HCT116 (cell line): ENCODE data around the gene ZDHHC14. TPM values are rescaled to one million over a fixed set of nuclear protein-coding genes. Genes with fewer than 3 reads are reported as not detected.

Experiments used
- ATAC-seq: fragments of 200-7000 bp; cut with Tn5 transposase; 2 replicates; pipeline ENCODE4 v1.9.1; 2020; ENCODE audit warnings: mild to moderate bottlenecking, moderate library complexity
- BruUV-seq: library from RNA; stranded (reverse); fragments of 400-500 nt; replicated peaks from 2 replicates; lab custom pipeline; 2021; lab: Mats Ljungman, UMichigan
- CTCF ChIA-PET: fragments of 300-600 bp; sonication (Branson Sonifier 250); formaldehyde crosslinking; loops from one replicate; lab custom pipeline; 2021; ENCODE audit warnings: antibody characterized with exemption; lab: Charles Lee
- POLR2A ChIA-PET: fragments of 300-600, 350-600 bp; sonication (Branson Sonifier 250); formaldehyde crosslinking; loops from one replicate; lab custom pipeline; 2021; ENCODE audit warnings: antibody characterized with exemption; lab: Charles Lee
- RAD21 ChIA-PET, 2 experiments: fragments of 300-600 bp; sonication (Branson Sonifier 250); formaldehyde crosslinking; loops; one replicate each; lab custom pipeline; 2023; ENCODE audit warnings: low total read pairs in 2 of 2; ENCODE audit not compliant: uncharacterized antibody in 2 of 2, unreplicated experiment in 2 of 2, low non-redundant PET in 1 of 2; lab: Charles Lee
- DNase-seq: peaks from one replicate; pipeline ENCODE4 v3.0.0-alpha.2; 2010; ENCODE audit warnings: low read depth, low spot score
- H2AFZ ChIP-seq: fragments of 200-600 bp; shearing (Covaris generic), sonication (generic); 2 replicates; pipeline ENCODE4 v1.6.1; 2017; ENCODE audit warnings: low read depth, mixed run types, mixed read lengths, antibody characterized with exemption, low read length; ENCODE audit not compliant: poor library complexity, severe bottlenecking
- H3K27ac ChIP-seq: 2 replicates; pipeline ENCODE4 v1.5.1; 2012; ENCODE audit warnings: low read depth, low read length
- H3K27me3 ChIP-seq: fragments of 200-600 bp; sonication (generic); 2 replicates; pipeline ENCODE4 v1.6.1; 2016; ENCODE audit warnings: mixed run types, low read length, mixed read lengths; ENCODE audit not compliant: insufficient read depth
- H3K36me3 ChIP-seq, 2 experiments: fragments of 200-500 bp in 1 of 2; fragments of 200-600 bp in 1 of 2; sonication (Bioruptor generic) in 1 of 2; sonication (generic) in 1 of 2; 2 replicates each; pipeline versions ENCODE4 v1.5.1 to v1.6.1; 2014 to 2016; ENCODE audit warnings: low read length in 2 of 2, inconsistent platforms in 1 of 2, mixed read lengths in 1 of 2, mixed run types in 1 of 2; ENCODE audit not compliant: insufficient read depth in 2 of 2, control insufficient read depth in 1 of 2
- H3K4me1 ChIP-seq, 2 experiments: fragments of 200-600 bp in 1 of 2; sonication (generic) in 1 of 2; 2 replicates each; pipeline versions ENCODE4 v1.5.1 to v1.6.1; 2012 to 2017; ENCODE audit warnings: low read length in 2 of 2, inconsistent platforms in 1 of 2, mild to moderate bottlenecking in 1 of 2, mixed read lengths in 1 of 2, mixed run types in 1 of 2, moderate library complexity in 1 of 2; ENCODE audit not compliant: insufficient read depth in 2 of 2, control insufficient read depth in 1 of 2
- H3K4me2 ChIP-seq: fragments of 200-600 bp; sonication (generic); 2 replicates; pipeline ENCODE4 v1.6.1; 2017; ENCODE audit warnings: mixed run types, low read length, mixed read lengths
- H3K4me3 ChIP-seq, 2 experiments: fragments of 200-600 bp in 1 of 2; sonication (generic) in 1 of 2; replicated peaks in 1 of 2; 2 replicates each; pipeline ENCODE4 v1.5.1; 2011 to 2016; ENCODE audit warnings: low read length in 2 of 2, control low read depth in 1 of 2, low read depth in 1 of 2, mild to moderate bottlenecking in 1 of 2, mixed read lengths in 1 of 2, mixed run types in 1 of 2
- H3K79me2 ChIP-seq: fragments of 200-600 bp; sonication (generic); 2 replicates; pipeline ENCODE4 v1.6.1; 2017; ENCODE audit warnings: mild to moderate bottlenecking, mixed run types, low read length, moderate library complexity, mixed read lengths; ENCODE audit not compliant: insufficient read depth
- H3K9ac ChIP-seq: fragments of 200-600 bp; sonication (generic); 2 replicates; pipeline ENCODE4 v1.6.1; 2016; ENCODE audit warnings: low read length, mixed read lengths
- H3K9me2 ChIP-seq: fragments of 200-600 bp; sonication (generic), shearing (Covaris generic); 2 replicates; pipeline ENCODE4 v1.6.1; 2017; ENCODE audit warnings: mixed run types, mild to moderate bottlenecking, moderate library complexity; ENCODE audit not compliant: insufficient read depth
- H3K9me3 ChIP-seq, 2 experiments: fragments of 200-500 bp in 1 of 2; fragments of 200-600 bp in 1 of 2; sonication (Bioruptor generic) in 1 of 2; sonication (generic) in 1 of 2; 2 replicates each; pipeline ENCODE4 v1.6.1; 2014 to 2017; ENCODE audit warnings: low read length in 2 of 2, mixed read lengths in 2 of 2, inconsistent platforms in 1 of 2, low read depth in 1 of 2, mild to moderate bottlenecking in 1 of 2, mixed run types in 1 of 2, moderate library complexity in 1 of 2; ENCODE audit not compliant: control insufficient read depth in 1 of 2, insufficient read depth in 1 of 2
- H4K20me1 ChIP-seq: fragments of 200-600 bp; sonication (generic), shearing (Covaris generic); 2 replicates; pipeline ENCODE4 v1.6.1; 2017; ENCODE audit warnings: mixed run types, mild to moderate bottlenecking, moderate library complexity; ENCODE audit not compliant: insufficient read depth
- CBX3 ChIP-seq: IDR thresholded peaks from 2 replicates; pipeline ENCODE4 v1.6.1; 2012; ENCODE audit warnings: low read depth
- CEBPB ChIP-seq: IDR thresholded peaks from 2 replicates; pipeline ENCODE4 v1.6.1; 2012; ENCODE audit warnings: low read depth
- CTCF ChIP-seq, 3 experiments: fragments of 200-600 bp in 1 of 3; sonication (generic) in 1 of 3; IDR thresholded peaks in 2 of 3; conservative IDR thresholded peaks in 1 of 3; 2 replicates each; pipeline ENCODE4 v1.5.1; 2012 to 2017; ENCODE audit warnings: low read depth in 2 of 3, low read length in 2 of 3, antibody characterized with exemption in 1 of 3, borderline replicate concordance in 1 of 3, control low read depth in 1 of 3, mild to moderate bottlenecking in 1 of 3, mixed read lengths in 1 of 3, mixed run types in 1 of 3, moderate library complexity in 1 of 3; ENCODE audit not compliant: insufficient read depth in 1 of 3
- EGR1 ChIP-seq: IDR thresholded peaks from 2 replicates; pipeline ENCODE4 v1.6.1; 2012; ENCODE audit warnings: low read depth
- EZH2 ChIP-seq: fragments of 200-600 bp; sonication (generic); IDR thresholded peaks from 2 replicates; pipeline ENCODE4 v1.6.1; 2017; ENCODE audit warnings: antibody characterized with exemption, mixed run types
- POLR2AphosphoS5 ChIP-seq: IDR thresholded peaks from 2 replicates; pipeline ENCODE4 v1.6.1; 2011; ENCODE audit warnings: mild to moderate bottlenecking, low read depth, low read length, moderate library complexity
- REST ChIP-seq: IDR thresholded peaks from 2 replicates; pipeline ENCODE4 v1.6.1; 2012; ENCODE audit warnings: low read depth
- SP1 ChIP-seq: IDR thresholded peaks from 2 replicates; pipeline ENCODE4 v1.6.1; 2012; ENCODE audit warnings: low read depth
- ZBTB33 ChIP-seq: IDR thresholded peaks from 2 replicates; pipeline ENCODE4 v1.6.1; 2011; ENCODE audit warnings: mild to moderate bottlenecking, low read length, moderate library complexity; ENCODE audit not compliant: insufficient replicate concordance; ENCODE audit errors: extremely low read depth
- ZFX ChIP-seq: fragments of 450-650 bp; IDR thresholded peaks from 2 replicates; pipeline ENCODE4 v1.6.1; 2017
- intact Hi-C: fragments of 100-400 bp; cut with micrococcal nuclease; formaldehyde crosslinking; loops from 2 replicates; pipeline ENCODE4 v1.10.0; 2022
- total RNA-seq: library from RNA; stranded (reverse); gene quantifications from one replicate; pipeline ENCODE4 v1.2.1, GENCODE V29; 2021; ENCODE audit not compliant: unreplicated experiment
- TF ChIP-seq, protein P1 (sequence below): IDR thresholded peaks from 2 replicates; pipeline ENCODE4 v1.6.1; 2012

ZDHHC14 gene
- total RNA-seq, 1 experiment from 2014 or later = 5.3 TPM

DNA sequence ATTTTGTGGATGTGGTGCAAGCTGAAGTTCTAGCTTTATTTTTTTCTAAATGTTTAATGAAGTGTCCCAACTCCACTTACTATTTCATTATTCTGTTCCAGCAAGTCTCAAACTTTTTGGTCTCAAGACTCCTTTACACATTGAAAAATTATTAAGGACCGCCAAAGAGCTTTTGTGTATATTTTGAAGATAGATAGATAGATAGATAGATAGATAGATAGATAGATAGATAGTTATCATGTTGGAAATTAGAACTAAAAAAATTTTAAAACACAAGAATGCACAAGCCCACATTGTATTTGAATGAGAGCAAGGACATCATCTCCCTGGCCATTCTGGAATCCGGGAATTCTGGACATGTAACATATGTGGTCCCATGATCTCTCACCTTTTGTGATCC is 260.8 kb downstream of the ZDHHC14 start:
- Histone ChIP-seq H3K4me2 (no peak overlapping the region), H3K9ac (no peak overlapping the region), H3K9me2 (no peaks in the 10 kb centered on the region), H3K9me3 (no peaks in the 10 kb centered on the region), H4K20me1 (no peaks in the 10 kb centered on the region), H3K79me2 (no peaks in the 10 kb centered on the region), H3K27ac (no peak overlapping the region), H2AFZ (no peak overlapping the region), H3K4me3 (no peak overlapping the region), H3K27me3 (no peaks in the 10 kb centered on the region), H3K36me3 (no peaks in the 10 kb centered on the region), H3K4me1 (no peaks in the 10 kb centered on the region)
- no TSS peak for BruUV-seq
- ChIA-PET RAD21 (no interaction called here), CTCF (no interaction called here), POLR2A (no interaction called here)
- ATAC-seq (no peak), DNase-seq (no peak)
- TF ChIP-seq ZFX (no peak), EZH2 (no peak), REST (no peak), EGR1 (no peak), CEBPB (no peak), CTCF (IDR thresholded peaks at IDR 0.05 in 2 of 3, conservative IDR thresholded peaks at IDR 0.05 in 1 of 3; ENCODE audit: borderline replicate concordance in 1 of 3, insufficient read depth in 1 of 3, low read depth in 2 of 3, low read length in 2 of 3) (no peak), POLR2AphosphoS5 (no peak), SP1 (no peak), ZBTB33 (no peak), CBX3 (no peak)
- TF ChIP-seq, protein P1, sequence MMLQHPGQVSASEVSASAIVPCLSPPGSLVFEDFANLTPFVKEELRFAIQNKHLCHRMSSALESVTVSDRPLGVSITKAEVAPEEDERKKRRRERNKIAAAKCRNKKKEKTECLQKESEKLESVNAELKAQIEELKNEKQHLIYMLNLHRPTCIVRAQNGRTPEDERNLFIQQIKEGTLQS = no peak
- intact Hi-C loops = loop anchor here (10.0 kb wide), 2 partner anchors 303 to 433 kb away; no protein-coding TSS in a partner anchor
